Keratinocyte (primary cell): ENCODE measurements around the gene ATP11A. TPM values are rescaled to one million over a fixed set of nuclear protein-coding genes. Genes with fewer than 3 reads are reported as not detected.

Experiments used
- DNase-seq: peaks from one replicate; pipeline ENCODE4 v3.0.0-alpha.2; 2011; ENCODE audit warnings: low read depth, missing footprints, low spot score
- FAIRE-seq: peaks from 2 replicates; lab custom pipeline; 2011; peaks lifted over from hg19 to GRCh38; lab: Jason Lieb, UNC
- H2AFZ ChIP-seq: 2 replicates; pipeline ENCODE4 v1.6.0; 2012; ENCODE audit warnings: low read length, control low read depth, inconsistent platforms; ENCODE audit not compliant: control insufficient read depth
- H3K27ac ChIP-seq: 2 replicates; pipeline ENCODE4 v1.5.1; 2011; ENCODE audit warnings: low read length; ENCODE audit not compliant: control insufficient read depth, insufficient read depth
- H3K27me3 ChIP-seq: 3 replicates; pipeline ENCODE4 v1.6.0; 2011; ENCODE audit warnings: low read length; ENCODE audit not compliant: control insufficient read depth, insufficient read depth; ENCODE audit errors: extremely low read depth
- H3K36me3 ChIP-seq, 2 experiments: 2 replicates in 1 of 2; 3 replicates in 1 of 2; pipeline ENCODE4 v1.5.1; 2011; ENCODE audit warnings: low read length in 2 of 2, mild to moderate bottlenecking in 1 of 2; ENCODE audit not compliant: control insufficient read depth in 2 of 2, insufficient read depth in 2 of 2; ENCODE audit errors: extremely low read depth in 1 of 2
- H3K4me1 ChIP-seq: 3 replicates; pipeline ENCODE4 v1.5.1; 2011; ENCODE audit warnings: low read length; ENCODE audit not compliant: control insufficient read depth, insufficient read depth; ENCODE audit errors: extremely low read depth
- H3K4me2 ChIP-seq: 3 replicates; pipeline ENCODE4 v1.6.0; 2011; ENCODE audit warnings: low read depth, low read length; ENCODE audit not compliant: control insufficient read depth, insufficient read depth; ENCODE audit errors: extremely low read depth
- H3K4me3 ChIP-seq, 3 experiments: fragments of 200-600 bp in 1 of 3; sonication (generic) in 1 of 3; 2 replicates in 2 of 3; 3 replicates in 1 of 3; pipeline ENCODE4 v1.5.1; 2011 to 2016; ENCODE audit warnings: low read length in 3 of 3, mild to moderate bottlenecking in 3 of 3, control low read depth in 2 of 3, inconsistent platforms in 1 of 3, low read depth in 1 of 3, mixed read lengths in 1 of 3, mixed run types in 1 of 3, moderate library complexity in 1 of 3; ENCODE audit not compliant: control insufficient read depth in 2 of 3, insufficient read depth in 2 of 3; ENCODE audit errors: extremely low read depth in 1 of 3
- H3K79me2 ChIP-seq: 2 replicates; pipeline ENCODE4 v1.6.0; 2012; ENCODE audit warnings: low read length; ENCODE audit not compliant: control insufficient read depth, insufficient read depth
- H3K9ac ChIP-seq: 3 replicates; pipeline ENCODE4 v1.6.0; 2011; ENCODE audit warnings: low read length; ENCODE audit not compliant: control insufficient read depth, insufficient read depth; ENCODE audit errors: extremely low read depth
- H3K9me1 ChIP-seq: 3 replicates; pipeline ENCODE4 v1.6.0; 2011; ENCODE audit warnings: low read length; ENCODE audit not compliant: control insufficient read depth, insufficient read depth; ENCODE audit errors: extremely low read depth
- H3K9me3 ChIP-seq: 2 replicates; pipeline ENCODE4 v1.5.1; 2012; ENCODE audit warnings: low read depth, low read length; ENCODE audit not compliant: control insufficient read depth
- H4K20me1 ChIP-seq: 3 replicates; pipeline ENCODE4 v1.6.0; 2011; ENCODE audit warnings: low read length; ENCODE audit not compliant: control insufficient read depth, insufficient read depth; ENCODE audit errors: extremely low read depth
- CTCF ChIP-seq, 3 experiments: IDR thresholded peaks in 1 of 3; conservative IDR thresholded peaks in 1 of 3; optimal IDR thresholded peaks in 1 of 3; 2 replicates in 2 of 3; 3 replicates in 1 of 3; pipeline versions ENCODE3 to v1.5.1; 2011; ENCODE audit warnings: low read length in 3 of 3, mild to moderate bottlenecking in 3 of 3, moderate library complexity in 2 of 3, control low read depth in 1 of 3, inconsistent platforms in 1 of 3; ENCODE audit not compliant: insufficient read depth in 2 of 3; ENCODE audit errors: extremely low read depth in 1 of 3
- EZH2 ChIP-seq: IDR thresholded peaks from one replicate; pipeline ENCODE4 v1.6.1; 2012; ENCODE audit warnings: inconsistent platforms, mild to moderate bottlenecking, low read length, moderate library complexity
- dilution Hi-C: fragments of 300-500 bp; cut with MboI; formaldehyde crosslinking; loops from one replicate; pipeline ENCODE4 v1.7.0; 2020; ENCODE audit warnings: low sequenced_read_pairs; ENCODE audit not compliant: extremely low pct_ligation_motif_present
- polyA plus RNA-seq, 5 experiments: library from polyadenylated mRNA; depleted of rRNA in 3 of 5; stranded (reverse) in 3 of 5; stranded (forward) in 1 of 5; unstranded in 1 of 5; fragments of >200 nt; gene quantifications; 1 replicate in 1 of 5; 2 replicates in 3 of 5; 3 replicates in 1 of 5; pipeline versions ENCODE4 v1.2.1 to v1.2.3, GENCODE V29; 2011 to 2012; ENCODE audit warnings: missing spikeins in 2 of 5, low read depth in 1 of 5, low replicate concordance in 1 of 5

The ATP11A gene
- polyA plus RNA-seq, 1 donor (not counting 4 experiments of a cell fraction or from before 2014, with no cell fraction given) = 4.3 TPM

GRCh38 chr13:112838842-112839117 is 148.9 kb downstream of the ATP11A start:
- Histone ChIP-seq H3K4me1 (no peaks in the 10 kb centered on the region), H3K79me2 (no peaks in the 10 kb centered on the region), H3K9me1 (no peaks in the 10 kb centered on the region), H3K4me2 (no peak overlapping the region), H3K27ac (no peak overlapping the region), H2AFZ (no peak overlapping the region), H3K36me3 (peaks cover 0 to 9% of the 10 kb centered on the region in 2 experiments), H3K27me3 (no peaks in the 10 kb centered on the region), H3K9me3 (no peaks in the 10 kb centered on the region), H3K9ac (no peak overlapping the region), H4K20me1 (no peaks in the 10 kb centered on the region), H3K4me3 (no peak overlapping the region)
- FAIRE-seq = no peak
- no peak for TF ChIP-seq EZH2
- TF ChIP-seq CTCF (optimal IDR thresholded peaks at IDR 0.05 in 1 of 3, IDR thresholded peaks at IDR 0.05 in 1 of 3, conservative IDR thresholded peaks at IDR 0.05 in 1 of 3; ENCODE audit: extremely low read depth in 1 of 3, insufficient read depth in 2 of 3, low read length in 3 of 3) = no peak
- dilution Hi-C loops = no loop called here
- no peak for DNase-seq

- Histone ChIP-seq H2AFZ (no peak overlapping the region), H3K27me3 (no peaks in the 10 kb centered on the region), H3K4me3 (no peak overlapping the region), H3K9me1 (no peaks in the 10 kb centered on the region), H3K9ac (no peak overlapping the region), H3K4me1 (no peaks in the 10 kb centered on the region), H3K79me2 (no peaks in the 10 kb centered on the region), H3K9me3 (no peaks in the 10 kb centered on the region), H3K27ac (no peak overlapping the region), H4K20me1 (no peaks in the 10 kb centered on the region), H3K4me2 (no peak overlapping the region), H3K36me3 (peaks cover 5 to 16% of the 10 kb centered on the region in 2 experiments)
- FAIRE-seq (no peak), DNase-seq (no peak)
- no peak for TF ChIP-seq CTCF (optimal IDR thresholded peaks at IDR 0.05 in 1 of 3, IDR thresholded peaks at IDR 0.05 in 1 of 3, conservative IDR thresholded peaks at IDR 0.05 in 1 of 3; ENCODE audit: extremely low read depth in 1 of 3, insufficient read depth in 2 of 3, low read length in 3 of 3)
- no peak for TF ChIP-seq EZH2
- dilution Hi-C loops = no loop called here
Observed at GRCh38 chr13:112839356-112840105, 149.7 kb downstream of the ATP11A start.
